Measurements from ENCODE around the gene TNNI3K.

DNA sequence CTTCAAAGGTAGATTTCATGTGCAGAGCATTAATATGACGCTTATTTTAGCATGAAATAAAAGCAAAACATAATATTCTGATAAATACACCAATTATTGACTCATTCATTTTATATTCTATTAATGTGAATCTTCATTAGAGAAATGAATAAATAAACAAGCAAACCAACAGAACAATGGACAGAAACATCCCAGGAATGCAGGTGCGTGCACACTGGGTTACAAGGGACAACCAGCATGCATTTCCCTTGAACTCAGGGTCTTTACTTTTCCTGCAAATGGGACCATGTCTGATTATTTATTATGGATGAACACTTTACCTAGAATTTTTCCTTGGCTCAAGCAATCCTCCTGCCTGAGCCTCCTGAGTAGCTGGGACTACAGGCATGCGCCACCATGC lies 263.7 kb downstream of the TNNI3K start:
- TF ChIP-seq CTCF (optimal IDR thresholded peaks at IDR 0.05 in 1 of 3, IDR thresholded peaks at IDR 0.05 in 1 of 3, conservative IDR thresholded peaks at IDR 0.05 in 1 of 3; ENCODE audit: extremely low read depth in 1 of 3, insufficient read depth in 2 of 3, low read length in 3 of 3) (no peak), EZH2 (IDR thresholded peaks at IDR 0.05; ENCODE audit: low read length) (no peak)
